ENCODE data around the gene SLC6A5.
A peak's percentile ranks its signal among the peaks of the same experiment; 100 is the strongest.

Gene SLC6A5

GRCh38 chr11:20626279-20626678, 26.9 kb downstream of the SLC6A5 start:
- DNase-seq, result no peak

DNA sequence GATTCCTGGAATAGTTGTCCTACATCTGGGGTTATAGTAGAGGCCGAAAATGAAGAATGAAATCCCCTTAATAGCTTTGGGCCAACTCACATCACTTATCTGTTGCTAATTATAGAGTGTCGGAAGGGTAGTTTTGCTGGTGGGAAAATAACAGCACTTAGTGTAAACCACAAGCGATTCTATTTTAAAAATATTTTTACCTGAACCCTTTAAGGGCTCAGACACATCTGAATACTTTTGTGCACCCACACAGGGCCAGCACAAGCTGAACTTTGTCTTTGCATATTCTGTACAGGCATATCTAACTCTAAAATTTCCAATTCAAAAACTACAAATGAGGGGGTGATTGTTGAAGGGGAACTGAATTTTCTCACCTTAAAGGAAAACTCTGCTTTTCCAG, 27.6 kb downstream of the SLC6A5 start:
- no peak for DNase-seq

DNA sequence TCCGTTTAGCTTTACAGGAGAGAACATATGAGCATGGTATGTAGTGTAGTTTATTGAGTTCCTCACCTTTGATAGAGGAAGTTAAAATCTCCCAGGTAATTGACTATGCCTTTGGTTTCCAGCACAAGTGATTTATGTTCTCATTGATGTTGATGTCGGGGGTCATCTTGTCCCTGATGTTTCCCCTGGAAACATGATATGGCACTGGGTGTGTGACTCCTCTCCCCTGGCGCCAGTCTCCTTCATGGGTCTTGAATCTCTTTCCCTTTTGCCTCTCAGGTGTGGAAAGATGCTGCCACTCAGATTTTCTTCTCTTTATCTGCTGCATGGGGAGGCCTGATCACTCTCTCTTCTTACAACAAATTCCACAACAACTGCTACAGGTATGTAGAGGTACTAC, 28.3 kb downstream of the SLC6A5 start:
- no peak for DNase-seq

DNA sequence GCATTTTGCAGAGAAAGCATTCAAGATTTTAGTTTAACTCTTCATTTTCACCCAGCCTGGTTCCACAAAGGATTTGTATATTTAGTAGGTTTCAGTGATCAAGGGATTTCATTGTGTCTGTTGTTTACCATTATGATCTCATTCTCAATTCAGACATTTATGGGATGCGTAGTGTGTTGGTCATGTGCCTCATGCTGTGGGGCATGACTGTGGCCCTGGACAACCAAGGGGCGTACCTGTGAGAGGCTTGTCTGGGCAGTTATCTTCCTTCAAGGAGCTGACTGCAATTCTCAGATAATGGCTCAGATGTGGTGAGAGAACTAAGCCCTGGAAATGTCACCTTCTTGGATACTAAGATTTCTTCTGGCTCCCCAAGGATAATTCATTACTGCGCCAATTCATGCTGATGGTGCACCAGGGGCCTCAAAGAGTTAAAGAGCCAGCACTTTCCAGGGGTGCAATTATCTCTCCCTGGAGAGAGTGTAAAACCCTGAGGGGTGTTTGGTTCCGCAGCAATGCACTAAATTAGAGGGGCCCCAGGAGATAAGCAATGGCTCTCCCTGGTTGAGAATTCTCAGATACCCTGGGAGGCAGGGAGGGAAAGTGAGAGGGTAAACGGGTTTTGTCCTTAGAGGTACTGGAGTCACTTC, 32.2 kb downstream of the SLC6A5 start:
- DNase-seq, result peak; percentile 54

DNA sequence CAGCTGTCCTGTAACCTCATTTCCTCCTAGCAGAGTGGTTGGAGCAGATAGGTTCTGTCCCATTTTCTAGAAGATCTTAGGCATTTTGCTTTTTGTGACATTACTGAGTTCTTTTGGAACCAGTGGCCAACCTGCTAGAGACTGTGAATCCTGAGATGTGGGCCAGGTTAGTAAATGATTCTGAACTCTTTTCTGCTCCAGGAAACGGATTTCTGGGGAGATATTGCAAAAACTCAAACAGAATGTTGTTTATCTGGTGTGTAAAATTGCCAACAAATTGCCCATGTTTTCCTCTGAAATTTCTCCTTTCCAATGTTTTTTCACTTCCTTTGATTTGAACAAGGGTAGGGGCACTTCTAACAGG, 32.7 kb downstream of the SLC6A5 start:
- no peak for DNase-seq

GRCh38 chr11:20634044-20634443, 34.6 kb downstream of the SLC6A5 start:
- DNase-seq, result no peak

DNA sequence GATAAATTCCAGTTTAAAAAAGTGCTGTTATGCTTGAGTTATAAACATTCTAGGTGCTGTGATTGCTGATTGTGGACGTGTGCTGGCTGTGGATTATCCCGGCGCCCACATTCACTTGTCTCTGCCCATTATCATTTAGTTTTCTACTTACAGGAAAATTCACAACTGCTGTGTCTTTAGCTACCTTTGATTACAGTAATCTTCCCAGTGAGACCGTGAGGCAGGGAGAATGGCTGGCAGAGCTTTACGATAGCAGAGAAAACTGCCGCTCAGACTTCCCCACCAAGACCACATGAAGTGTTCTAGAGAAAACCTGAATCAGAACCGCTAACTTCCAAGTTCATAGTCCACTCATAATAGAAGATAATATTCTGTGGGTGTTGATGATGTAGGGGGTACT, 35.4 kb downstream of the SLC6A5 start:
- no peak for DNase-seq

DNA sequence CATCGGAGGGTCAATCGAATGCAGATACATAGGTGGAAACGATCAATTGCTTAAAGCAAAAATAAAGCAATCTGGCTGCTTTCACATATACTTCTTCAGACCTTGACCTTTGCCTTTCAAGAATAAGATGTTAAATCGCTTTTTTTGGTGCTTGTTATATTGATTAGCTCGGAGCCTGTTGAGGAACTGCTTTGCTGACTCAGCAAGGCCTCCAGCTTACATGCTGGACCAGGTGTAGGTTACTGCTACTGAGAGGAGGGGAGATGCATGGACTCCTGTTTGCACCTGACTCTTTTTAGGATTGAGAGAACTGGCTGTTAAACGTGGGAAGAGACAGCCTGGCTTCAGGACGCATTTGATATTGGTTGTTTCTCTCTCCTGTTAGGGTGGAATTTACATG, 38.7 kb downstream of the SLC6A5 start:
- DNase-seq, result no peak

GRCh38 chr11:20639688-20640087, 40.3 kb downstream of the SLC6A5 start:
- no peak for DNase-seq

- no peak for DNase-seq
Measured at GRCh38 chr11:20640401-20640800, 41.0 kb downstream of the SLC6A5 start.

- no peak for DNase-seq
Measured at GRCh38 chr11:20644360-20644759, 45.0 kb downstream of the SLC6A5 start.

DNA sequence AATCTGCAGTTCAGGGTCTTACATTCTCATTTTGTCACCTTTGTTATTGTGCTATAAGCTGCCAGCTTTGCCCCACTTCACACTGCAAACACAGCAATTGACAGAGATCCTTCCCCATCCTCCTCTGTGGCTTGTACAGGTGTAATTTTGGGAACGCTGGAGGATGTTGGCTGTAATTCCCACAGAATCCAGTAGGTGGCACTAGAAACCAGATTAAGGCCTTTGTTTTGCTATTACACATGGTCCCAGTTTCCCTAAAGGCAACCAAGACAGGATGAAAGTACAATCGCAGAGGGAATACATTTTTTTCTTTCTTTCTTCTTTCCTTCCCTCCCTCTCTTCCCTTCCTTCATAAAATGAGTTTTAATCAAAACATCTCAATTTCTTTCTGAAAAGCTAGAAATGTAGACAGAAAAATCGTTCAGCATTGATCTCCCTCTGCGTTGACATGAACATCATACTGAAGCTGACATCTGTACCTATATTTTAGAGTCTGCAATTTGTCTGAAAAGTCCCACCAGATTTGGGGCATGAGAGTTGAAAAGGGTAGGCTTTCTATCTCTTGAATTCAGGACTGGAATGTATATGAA, 48.7 kb downstream of the SLC6A5 start:
- DNase-seq, result peak; percentile 62

DNA sequence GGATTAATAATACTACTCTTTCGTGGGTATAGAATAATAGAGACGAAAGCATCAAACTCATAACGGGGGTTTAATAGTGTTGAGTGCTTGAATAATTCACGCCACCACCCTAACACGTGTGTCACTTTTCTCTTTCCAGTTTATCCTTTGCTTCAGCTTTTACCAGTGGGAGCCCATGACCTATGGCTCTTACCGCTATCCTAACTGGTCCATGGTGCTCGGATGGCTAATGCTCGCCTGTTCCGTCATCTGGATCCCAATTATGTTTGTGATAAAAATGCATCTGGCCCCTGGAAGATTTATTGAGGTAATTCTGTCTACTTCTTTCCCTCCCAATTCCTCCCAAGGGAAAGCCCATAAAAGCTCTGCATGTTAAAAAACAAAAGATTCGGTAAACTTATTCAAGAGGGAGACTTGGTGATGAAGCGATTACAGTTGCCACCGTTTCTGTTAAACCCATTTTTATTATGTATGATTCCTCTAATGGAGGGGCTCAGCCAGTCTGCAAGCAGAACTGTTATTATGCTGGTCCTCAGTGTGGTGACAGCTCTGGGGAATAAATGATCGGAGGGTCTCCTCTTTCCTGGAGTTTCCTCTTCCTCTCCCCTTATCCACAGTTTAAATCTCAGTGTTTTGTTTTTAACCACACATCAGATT, 52.9 kb downstream of the SLC6A5 start:
- no peak for DNase-seq

- no peak for DNase-seq
Measured at GRCh38 chr11:20654038-20654437, 54.6 kb downstream of the SLC6A5 start.

DNA sequence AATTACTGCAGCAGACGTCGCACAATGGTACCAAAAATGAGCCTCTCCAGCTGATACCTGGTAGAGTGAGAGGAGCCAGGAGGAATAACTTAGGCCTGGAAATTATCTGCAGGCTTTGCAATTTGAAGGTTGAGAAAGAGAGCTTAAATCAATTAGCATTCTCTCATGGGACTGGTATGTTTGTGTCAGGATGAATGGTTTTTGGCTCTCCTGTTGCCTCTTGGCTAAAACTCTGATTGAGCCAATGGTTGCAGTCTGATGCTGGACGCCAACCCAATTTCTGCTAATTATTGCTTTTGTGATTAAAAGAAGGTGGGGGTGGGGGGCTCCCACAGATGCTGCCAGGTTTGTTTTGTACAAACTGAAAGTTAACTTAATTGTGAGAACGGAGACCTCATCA, 57.5 kb downstream of the SLC6A5 start:
- no peak for DNase-seq

- DNase-seq, result no peak
Measured at GRCh38 chr11:20658135-20658534, 58.7 kb downstream of the SLC6A5 start.

- no peak for DNase-seq
Measured at GRCh38 chr11:20661445-20661844, 62.0 kb downstream of the SLC6A5 start.

DNA sequence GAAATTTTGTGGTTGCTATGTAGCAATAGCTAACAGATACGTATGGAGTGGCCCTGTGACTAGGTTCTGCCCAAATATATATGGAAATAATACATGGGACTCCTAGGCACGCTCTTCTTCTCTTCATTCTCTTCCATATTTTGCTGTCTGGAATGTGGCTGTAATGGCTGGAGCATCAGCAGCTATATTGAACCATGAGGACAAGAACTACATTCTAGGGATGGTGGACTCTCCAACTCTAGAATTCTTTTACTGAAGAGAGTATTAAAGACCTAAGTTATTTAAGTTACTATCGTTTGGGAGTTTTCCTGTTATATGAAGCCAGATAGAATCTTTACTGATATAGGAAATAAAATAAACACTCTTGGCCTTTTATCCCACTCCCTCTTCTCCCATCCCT, 62.4 kb downstream of the SLC6A5 start:
- DNase-seq, result no peak

DNA sequence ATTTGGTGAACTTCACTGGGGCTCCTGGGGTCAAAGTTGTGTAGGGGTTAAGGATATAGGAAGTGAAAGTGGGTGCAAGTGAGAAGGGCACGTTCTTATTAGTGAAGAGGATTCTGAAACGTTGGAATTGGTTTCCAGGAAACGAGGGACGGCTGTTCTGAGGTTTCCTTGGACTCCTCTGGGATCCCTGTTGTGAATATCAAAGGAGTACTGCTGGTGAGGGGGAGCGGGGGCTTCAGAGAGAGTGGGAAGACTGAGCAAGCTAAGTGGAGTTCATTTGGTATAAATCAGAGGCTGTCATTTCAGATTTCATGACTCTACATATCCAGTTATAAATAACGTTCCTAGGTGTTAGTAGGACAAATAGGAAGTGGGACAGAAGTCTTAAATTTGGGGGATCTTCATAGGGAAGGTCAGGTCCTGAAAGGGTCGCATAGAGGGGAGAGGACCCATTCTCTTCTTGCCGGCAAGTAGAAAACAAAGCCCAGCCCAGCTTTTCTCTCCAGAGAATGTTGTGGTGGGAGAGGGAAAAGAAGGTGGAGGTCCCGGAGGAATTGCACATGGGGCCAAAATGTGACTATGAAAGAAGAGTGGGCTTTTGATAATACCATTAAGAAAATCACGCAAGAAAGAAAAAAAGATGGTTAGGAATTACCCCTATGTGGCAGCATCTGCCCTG, 68.9 kb downstream of the SLC6A5 start:
- no peak for DNase-seq

DNA sequence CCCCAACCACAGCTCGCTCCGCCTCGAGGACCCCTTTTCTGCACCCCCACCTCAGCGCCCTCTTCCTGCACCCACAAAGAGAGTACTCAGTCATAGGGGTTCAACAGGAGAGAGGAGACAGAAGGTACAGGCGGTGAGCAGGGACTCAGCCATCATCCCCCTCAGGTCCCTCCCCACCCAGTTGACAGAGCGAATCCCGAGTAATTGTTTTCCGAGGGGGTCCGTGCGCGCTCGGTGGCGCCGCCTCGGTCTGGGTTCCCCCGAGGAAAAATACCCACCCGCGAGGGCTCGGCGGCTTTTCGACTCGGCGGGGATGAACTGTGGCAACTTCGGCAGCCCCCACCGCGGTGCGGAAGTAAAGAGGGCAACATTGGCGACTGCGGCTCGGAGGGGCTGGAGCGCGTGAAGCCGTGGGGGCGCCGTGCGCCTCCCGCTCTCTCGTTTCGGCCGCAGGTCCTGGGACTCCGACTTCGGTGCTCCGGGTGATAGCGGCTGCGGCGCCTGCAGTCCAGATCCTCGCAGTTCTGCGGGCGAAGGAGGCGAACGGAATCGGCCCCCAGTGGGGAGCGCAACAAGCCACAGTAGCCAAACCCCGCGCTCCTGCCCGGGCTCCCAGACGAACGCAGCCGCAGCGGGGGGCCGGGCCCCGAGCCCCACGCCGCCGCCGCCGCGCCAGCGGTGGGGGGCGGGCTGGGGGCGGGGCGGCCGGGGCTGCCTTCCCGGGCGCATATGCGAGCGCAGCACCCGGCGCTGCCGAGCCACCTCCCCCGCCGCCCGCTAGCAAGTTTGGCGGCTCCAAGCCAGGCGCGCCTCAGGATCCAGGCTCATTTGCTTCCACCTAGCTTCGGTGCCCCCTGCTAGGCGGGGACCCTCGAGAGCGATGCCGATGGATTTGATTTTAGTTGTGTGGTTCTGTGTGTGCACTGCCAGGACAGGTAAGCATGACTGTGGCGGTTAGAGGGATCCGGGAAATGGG, 69.7 kb downstream of the SLC6A5 start, which contains the start of gene NELL1:
Gene NELL1, plus strand, starts transcription at position 743 of the 976 bp plus-strand sequence.
- peak; percentile 33 for DNase-seq

DNA sequence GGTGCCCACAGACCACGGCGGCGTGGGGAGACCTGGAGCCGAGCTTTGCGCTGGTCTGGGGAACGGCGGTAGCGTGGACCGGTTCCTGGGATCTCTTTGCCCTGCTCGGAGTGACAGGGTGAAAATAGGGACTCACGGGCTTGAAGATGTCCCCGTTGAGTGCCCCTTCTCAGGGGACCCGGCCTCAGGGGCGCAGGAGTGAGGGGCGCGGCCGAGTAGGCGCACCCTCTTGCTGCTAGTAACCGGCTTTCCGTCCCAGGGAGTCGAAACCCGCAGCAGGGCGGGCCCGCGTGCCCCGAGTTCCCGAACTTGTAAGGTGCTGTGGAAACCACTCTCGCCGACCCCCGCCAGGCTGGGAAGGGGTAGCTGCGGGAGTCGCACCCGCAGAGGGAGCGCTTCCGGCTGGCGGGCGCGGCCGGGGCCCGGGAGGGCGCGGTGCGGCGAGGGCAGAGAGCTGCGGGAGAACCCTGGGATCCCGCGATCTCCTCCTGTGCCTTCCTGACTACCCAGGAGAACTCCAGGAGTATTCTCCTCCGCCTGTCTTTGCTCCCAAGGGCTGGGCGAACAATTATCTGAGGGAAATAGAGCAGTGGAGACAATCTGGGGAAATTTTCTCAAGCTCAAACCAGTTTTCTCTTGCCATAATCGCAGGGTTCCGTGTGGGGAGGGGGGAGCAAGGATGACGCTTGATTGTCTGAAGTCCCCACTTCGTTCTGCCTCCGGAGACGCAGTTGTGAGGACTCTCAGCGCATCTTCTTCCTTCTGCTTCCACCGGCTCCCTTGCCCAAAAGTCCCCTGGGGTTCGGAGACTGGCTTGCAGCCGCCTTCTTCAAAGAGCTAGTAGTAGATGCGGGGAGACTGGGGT, 70.6 kb downstream of the SLC6A5 start:
- no peak for DNase-seq

DNA sequence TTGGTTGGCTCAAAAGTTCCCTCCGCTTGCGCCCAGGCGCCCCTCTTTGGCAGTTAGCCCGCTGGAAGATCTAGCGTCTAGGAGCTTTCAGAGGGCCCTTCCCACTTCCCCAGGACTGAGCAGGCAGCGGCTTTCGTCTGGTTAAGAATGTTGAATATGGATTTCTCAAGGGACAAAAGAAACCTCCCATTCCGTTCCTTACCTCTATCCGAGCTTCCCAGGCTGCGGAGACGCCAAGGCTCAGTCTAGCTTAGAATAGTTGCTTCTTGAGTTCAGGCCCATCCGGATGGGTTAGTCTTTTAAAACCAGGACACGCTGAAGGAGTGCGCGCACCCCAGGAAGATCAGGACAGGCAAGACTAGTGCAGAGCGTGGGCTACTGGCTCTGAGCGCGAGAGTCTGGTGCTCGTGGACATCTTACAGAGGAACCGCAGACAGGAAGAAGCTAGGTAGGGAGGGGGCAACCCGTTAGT, 71.6 kb downstream of the SLC6A5 start:
- no peak for DNase-seq
